Brain microvascular endothelial cell (primary cell): ENCODE data around the gene PRR30.

Source experiments
- DNase-seq: peaks from one replicate; pipeline ENCODE4 v3.0.0-alpha.2; 2020
- H3K27ac ChIP-seq: fragments of 250-450 bp; sonication (Bioruptor Pico); 2 replicates; pipeline ENCODE4 v1.5.1; 2020; ENCODE audit warnings: mild to moderate bottlenecking, moderate library complexity
- H3K27me3 ChIP-seq: fragments of 250-450 bp; sonication (Bioruptor Pico); replicated peaks from 2 replicates; pipeline ENCODE4 v1.5.1; 2020; ENCODE audit warnings: mild to moderate bottlenecking
- H3K36me3 ChIP-seq: fragments of 250-450 bp; sonication (Bioruptor Pico); replicated peaks from 2 replicates; pipeline ENCODE4 v1.5.1; 2020; ENCODE audit warnings: mild to moderate bottlenecking
- H3K4me3 ChIP-seq: 2 replicates; pipeline ENCODE4 v1.5.1; 2011; ENCODE audit warnings: low read depth, mild to moderate bottlenecking, control low read depth, low read length, moderate library complexity
- in situ Hi-C: cut with HindIII; loops from 2 replicates; pipeline ENCODE4 v1.10.0; 2017; ENCODE audit warnings: low sequenced_read_pairs, low pct_ligation_motif_present
- TF ChIP-seq, protein P1 (sequence below): IDR thresholded peaks from 2 replicates; pipeline ENCODE4 v1.5.1; 2011; ENCODE audit warnings: low read depth, mild to moderate bottlenecking, moderate library complexity, low read length, control low read depth, inconsistent platforms; ENCODE audit errors: missing control alignments

The PRR30 gene

DNA sequence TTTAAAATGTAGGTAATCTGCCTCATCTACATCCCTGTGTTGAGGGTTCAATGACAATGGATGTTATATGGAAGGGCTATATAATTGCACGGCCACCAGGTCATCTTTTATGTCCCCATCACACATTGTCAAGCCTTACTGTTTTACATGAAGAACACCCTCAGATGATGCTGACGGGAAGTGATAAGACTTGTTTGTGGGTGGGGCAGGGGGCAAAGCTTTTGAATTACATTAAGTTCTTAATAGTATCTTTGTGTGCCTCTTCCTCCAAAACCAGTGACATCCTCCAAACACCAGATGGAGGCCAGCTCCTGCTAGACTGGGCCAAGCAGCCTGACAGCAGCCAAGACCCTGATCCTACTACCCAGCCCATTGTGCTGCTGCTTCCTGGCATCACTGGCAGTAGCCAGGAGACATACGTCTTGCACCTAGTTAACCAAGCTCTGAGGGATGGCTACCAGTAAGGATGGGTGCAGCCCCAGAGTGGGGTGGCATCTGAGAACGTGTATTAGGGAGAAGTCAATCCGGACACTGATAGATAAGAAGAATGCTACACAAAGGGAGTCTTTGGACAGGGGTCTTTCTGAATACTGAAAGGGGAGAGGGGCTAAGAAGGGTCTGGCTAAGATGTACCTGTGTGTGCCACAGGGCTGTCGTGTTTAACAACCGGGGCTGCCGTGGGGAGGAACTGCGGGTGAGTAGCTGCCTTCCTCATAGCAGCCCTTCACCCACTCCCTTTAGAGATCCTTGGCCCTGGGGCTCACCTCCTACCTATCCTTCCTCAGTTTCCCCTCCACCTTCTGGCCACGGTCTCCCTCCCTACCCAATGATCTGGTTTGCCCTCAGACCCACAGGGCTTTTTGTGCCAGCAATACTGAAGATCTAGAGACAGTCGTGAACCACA, 10.3 kb downstream of the PRR30 start:
- TF ChIP-seq, protein P1, sequence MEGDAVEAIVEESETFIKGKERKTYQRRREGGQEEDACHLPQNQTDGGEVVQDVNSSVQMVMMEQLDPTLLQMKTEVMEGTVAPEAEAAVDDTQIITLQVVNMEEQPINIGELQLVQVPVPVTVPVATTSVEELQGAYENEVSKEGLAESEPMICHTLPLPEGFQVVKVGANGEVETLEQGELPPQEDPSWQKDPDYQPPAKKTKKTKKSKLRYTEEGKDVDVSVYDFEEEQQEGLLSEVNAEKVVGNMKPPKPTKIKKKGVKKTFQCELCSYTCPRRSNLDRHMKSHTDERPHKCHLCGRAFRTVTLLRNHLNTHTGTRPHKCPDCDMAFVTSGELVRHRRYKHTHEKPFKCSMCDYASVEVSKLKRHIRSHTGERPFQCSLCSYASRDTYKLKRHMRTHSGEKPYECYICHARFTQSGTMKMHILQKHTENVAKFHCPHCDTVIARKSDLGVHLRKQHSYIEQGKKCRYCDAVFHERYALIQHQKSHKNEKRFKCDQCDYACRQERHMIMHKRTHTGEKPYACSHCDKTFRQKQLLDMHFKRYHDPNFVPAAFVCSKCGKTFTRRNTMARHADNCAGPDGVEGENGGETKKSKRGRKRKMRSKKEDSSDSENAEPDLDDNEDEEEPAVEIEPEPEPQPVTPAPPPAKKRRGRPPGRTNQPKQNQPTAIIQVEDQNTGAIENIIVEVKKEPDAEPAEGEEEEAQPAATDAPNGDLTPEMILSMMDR: no peak
- DNase-seq: no peak
- in situ Hi-C loops: no loop called here
- Histone ChIP-seq H3K4me3 (no peak overlapping the region), H3K27me3 (no peaks in the 10 kb centered on the region), H3K36me3 (peaks cover 18% of the 10 kb centered on the region), H3K27ac (no peak overlapping the region)

DNA sequence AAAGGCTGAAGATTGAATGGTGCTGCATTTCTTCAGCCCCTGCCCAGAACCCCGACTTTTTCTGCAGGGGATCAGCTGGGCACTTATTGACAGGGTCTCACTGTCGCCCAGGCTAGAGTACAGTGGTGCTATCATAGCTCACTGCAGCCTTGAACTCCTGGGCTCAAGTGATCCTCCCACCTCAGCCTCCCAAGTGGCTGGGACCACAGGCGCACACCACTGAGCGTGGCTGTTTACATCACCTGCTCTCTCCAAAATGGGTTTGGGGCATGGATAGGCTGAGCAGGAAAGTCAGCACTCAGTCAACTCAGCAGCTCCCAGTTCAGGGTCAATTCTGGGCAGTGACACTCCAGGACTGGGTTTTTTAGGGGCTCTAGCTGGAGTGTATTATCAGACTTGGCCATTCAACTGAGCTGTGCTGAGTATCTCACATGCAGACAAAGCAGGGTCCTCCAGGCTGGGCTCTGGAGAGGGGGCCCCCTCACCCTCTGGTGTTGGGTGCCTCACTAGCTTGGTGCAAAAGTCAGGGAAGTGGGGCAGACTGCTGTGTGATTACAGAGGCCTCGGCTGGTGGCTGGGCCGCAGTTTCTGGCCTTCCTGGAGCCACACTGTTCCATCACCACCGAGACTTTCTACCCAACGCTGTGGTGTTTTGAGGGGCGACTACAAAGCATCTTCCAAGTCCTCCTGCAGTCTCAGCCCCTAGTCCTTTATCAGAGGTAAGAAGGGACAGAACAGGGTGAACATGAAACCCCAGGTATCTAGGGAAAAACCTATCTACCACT, 11.1 kb downstream of the PRR30 start:
- TF ChIP-seq, protein P1: no peak
- DNase-seq: no peak
- no peak overlapping the region for H3K27ac ChIP-seq
- H3K27me3 ChIP-seq: no peaks in the 10 kb centered on the region
- peaks cover 18% of the 10 kb centered on the region for H3K36me3 ChIP-seq
- in situ Hi-C loops: no loop called here
- no peak overlapping the region for H3K4me3 ChIP-seq

DNA sequence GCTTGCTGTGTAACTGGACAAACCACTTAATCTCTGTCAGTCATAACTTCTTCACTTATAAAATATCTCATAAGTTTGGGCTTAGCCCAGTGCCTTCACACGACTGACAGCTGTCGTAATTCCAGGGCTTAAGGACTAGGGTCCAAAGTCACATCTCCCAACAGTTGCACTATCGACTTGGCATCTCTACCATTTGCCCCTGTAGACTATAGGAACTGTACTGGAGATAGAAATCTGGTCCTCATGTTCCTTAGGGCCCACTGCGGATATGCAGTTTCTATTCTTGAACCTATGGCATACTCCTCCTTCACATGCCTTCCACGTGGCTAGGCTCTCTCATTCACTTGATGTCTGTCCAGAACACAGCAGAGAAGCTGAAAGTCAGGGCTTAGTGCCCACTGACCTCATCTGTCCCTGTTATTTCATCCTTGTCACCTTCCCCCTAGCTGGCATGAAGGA, 12.9 kb downstream of the PRR30 start:
- H3K27ac ChIP-seq: no peak overlapping the region
- DNase-seq: no peak
- H3K36me3 ChIP-seq: peaks cover 12% of the 10 kb centered on the region
- H3K4me3 ChIP-seq: no peak overlapping the region
- in situ Hi-C loops: no loop called here
- TF ChIP-seq, protein P1: no peak
- no peaks in the 10 kb centered on the region for H3K27me3 ChIP-seq

DNA sequence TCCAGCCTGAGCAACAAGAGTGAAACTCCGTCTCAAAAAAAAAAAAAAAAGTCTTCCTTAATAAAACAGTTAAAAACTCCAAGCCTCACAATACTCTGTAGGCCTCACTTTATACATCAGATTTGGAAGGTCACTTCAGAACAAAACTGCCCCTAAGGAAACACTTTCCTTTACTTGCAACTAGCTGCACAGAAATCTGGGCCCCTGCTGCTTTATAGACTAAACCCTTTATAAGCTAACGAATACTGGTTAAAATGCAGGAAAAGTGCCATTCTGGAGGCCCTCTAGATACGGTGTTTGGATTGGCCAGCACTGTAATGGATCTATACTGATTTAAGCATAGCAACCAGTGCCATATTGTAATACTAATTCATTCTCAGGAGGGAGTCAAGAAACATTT, 14.1 kb downstream of the PRR30 start:
- in situ Hi-C loops: no loop called here
- H3K27me3 ChIP-seq: peaks cover 2% of the 10 kb centered on the region
- no peak for DNase-seq

DNA sequence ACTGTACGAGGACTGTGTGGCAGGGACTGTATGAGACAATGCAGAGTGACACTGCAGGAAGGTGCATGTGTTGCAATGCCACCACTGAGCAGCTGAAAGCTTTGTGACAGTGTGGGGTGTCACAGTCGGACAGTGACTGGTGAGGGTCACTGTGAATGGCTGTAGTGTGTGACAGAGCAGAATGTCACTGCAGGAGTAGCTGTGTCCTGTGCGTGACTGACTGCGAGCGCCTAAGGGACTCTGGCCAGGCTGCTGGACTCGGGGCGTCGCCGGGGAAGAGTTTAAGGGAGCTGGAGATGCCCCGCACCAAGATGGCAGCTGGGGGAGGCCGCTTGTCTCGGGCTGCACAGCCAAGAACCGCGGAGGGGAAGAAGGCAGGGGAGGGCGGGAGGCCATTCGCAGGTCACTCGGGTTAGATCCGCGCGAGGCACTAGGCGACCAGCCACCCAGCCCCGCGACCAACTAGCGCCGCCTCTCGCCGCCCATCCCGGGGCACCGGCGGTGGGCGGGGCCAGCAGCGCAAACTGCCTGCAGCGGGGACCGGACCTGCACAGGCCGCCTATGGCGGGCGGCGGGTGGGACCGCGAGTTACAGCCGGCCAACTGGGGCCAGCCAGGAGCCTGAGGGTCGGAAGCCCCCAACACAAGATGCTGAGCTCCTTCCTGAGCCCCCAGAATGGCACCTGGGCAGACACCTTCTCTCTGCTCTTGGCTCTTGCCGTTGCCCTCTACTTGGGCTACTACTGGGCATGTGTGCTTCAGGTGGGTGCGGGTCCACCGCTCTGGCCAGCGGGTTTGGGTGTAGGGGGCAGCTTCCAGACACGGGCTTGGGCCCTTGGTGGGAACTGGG, 15.7 kb downstream of the PRR30 start, which contains the start of gene ABHD1:
ABHD1 (plus strand) TSS at position 514 of the 849 bp plus-strand sequence; CDS start at position 648, 134 bp downstream.
- in situ Hi-C loops: loop anchor here (25.0 kb wide), 1 partner anchor 164 kb away; the partner anchor contains the start of genes DNAJC5G and TRIM54
- H3K36me3 ChIP-seq: no peaks in the 10 kb centered on the region
- DNase-seq: no peak
- peaks cover 11% of the 10 kb centered on the region for H3K27me3 ChIP-seq
- TF ChIP-seq, protein P1: no peak
- H3K4me3 ChIP-seq: peak within 1 kb of the TSS; percentile 62
- no peak within 1 kb of the TSS for H3K27ac ChIP-seq

More for the DNA sequence above, 14.1 kb downstream of the PRR30 start:
- TF ChIP-seq, protein P1: no peak
- Histone ChIP-seq H3K4me3 (no peak overlapping the region), H3K27ac (no peak overlapping the region), H3K36me3 (peaks cover 3% of the 10 kb centered on the region)
